Ascending aorta (tissue), 2 donors: ENCODE data around the gene COX6B2. TPM values are rescaled to one million over a fixed set of nuclear protein-coding genes. Genes with fewer than 3 reads are reported as not detected.

Experiments
- DNase-seq, 2 donors: peaks; one replicate each; pipeline ENCODE4 v3.0.0-alpha.2; 2019; ENCODE audit warnings: low spot score in 2 of 2
- H3K27ac ChIP-seq, 2 donors: fragments of 200-600 bp; sonication (generic); one replicate each; pipeline ENCODE4 v1.5.1; 2016 to 2017; ENCODE audit warnings: mild to moderate bottlenecking in 1 of 2
- H3K27me3 ChIP-seq: fragments of 200-600 bp; sonication (generic); one replicate; pipeline ENCODE4 v1.5.1; 2017
- H3K36me3 ChIP-seq, 2 donors: fragments of 200-600 bp; sonication (generic); one replicate each; pipeline ENCODE4 v1.5.1; 2016
- H3K4me1 ChIP-seq, 2 donors: fragments of 200-600 bp; sonication (generic); one replicate each; pipeline ENCODE4 v1.5.1; 2016 to 2017; ENCODE audit warnings: mild to moderate bottlenecking in 1 of 2
- H3K4me3 ChIP-seq, 2 donors: fragments of 200-600 bp; sonication (generic); one replicate each; pipeline ENCODE4 v1.5.1; 2016 to 2017; ENCODE audit warnings: mild to moderate bottlenecking in 1 of 2
- H3K9me3 ChIP-seq, 2 donors: fragments of 200-600 bp; sonication (generic); one replicate each; pipeline ENCODE4 v1.5.1; 2016
- CTCF ChIP-seq, 3 experiments: fragments of 200-600 bp in 2 of 3; fragments of 450-650 bp in 1 of 3; sonication (generic) in 2 of 3; IDR thresholded peaks; one replicate each; pipeline ENCODE4 v1.5.1; 2016 to 2019; ENCODE audit warnings: antibody characterized with exemption in 3 of 3, mild to moderate bottlenecking in 1 of 3, moderate library complexity in 1 of 3
- intact Hi-C: fragments of 100-400 bp; cut with DNase I; formaldehyde crosslinking; loops from one replicate; pipeline ENCODE4 v1.15.1; 2023
- total RNA-seq: library from RNA; depleted of rRNA; stranded (reverse); fragments of >200 nt; gene quantifications from one replicate; pipeline ENCODE4 v1.1.0, GENCODE V29; 2016

The COX6B2 gene
- total RNA-seq, 1 donor from 2014 or later = not detected

GRCh38 chr19:55350620-55351315 is 3.8 kb downstream of the COX6B2 start:
- Histone ChIP-seq H3K4me3 (no peak overlapping the region), H3K9me3 (no peaks in the 10 kb centered on the region), H3K4me1 (peaks cover 3 to 12% of the 10 kb centered on the region in 2 donors), H3K27ac (no peak overlapping the region), H3K27me3 (peaks cover 11% of the 10 kb centered on the region), H3K36me3 (peaks cover 0 to 13% of the 10 kb centered on the region in 2 donors)
- intact Hi-C loops = no loop called here
- DNase-seq = no peak
- TF ChIP-seq CTCF (IDR thresholded peaks at IDR 0.05) = no peak

GRCh38 chr19:55348317-55349034 is 6.0 kb downstream of the COX6B2 start:
- no peak overlapping the region for H3K27ac ChIP-seq

GRCh38 chr19:55347442-55348009 is 7.0 kb downstream of the COX6B2 start:
- no peak for DNase-seq
- intact Hi-C loops = no loop called here
- Histone ChIP-seq H3K4me1 (no peaks in the 10 kb centered on the region), H3K4me3 (no peak overlapping the region), H3K27me3 (no peaks in the 10 kb centered on the region), H3K9me3 (no peaks in the 10 kb centered on the region), H3K36me3 (peaks cover 7 to 19% of the 10 kb centered on the region in 2 donors), H3K27ac (no peak overlapping the region)
- TF ChIP-seq CTCF (IDR thresholded peaks at IDR 0.05) = no peak

More at GRCh38 chr19:55348317-55349034, 6.0 kb downstream of the COX6B2 start:
- Histone ChIP-seq H3K36me3 (peaks cover 3 to 16% of the 10 kb centered on the region in 2 donors), H3K4me1 (peaks cover 3 to 5% of the 10 kb centered on the region in 2 donors), H3K9me3 (no peaks in the 10 kb centered on the region), H3K4me3 (no peak overlapping the region), H3K27me3 (no peaks in the 10 kb centered on the region)
- DNase-seq = no peak
- intact Hi-C loops = no loop called here
- no peak for TF ChIP-seq CTCF (IDR thresholded peaks at IDR 0.05)

DNA sequence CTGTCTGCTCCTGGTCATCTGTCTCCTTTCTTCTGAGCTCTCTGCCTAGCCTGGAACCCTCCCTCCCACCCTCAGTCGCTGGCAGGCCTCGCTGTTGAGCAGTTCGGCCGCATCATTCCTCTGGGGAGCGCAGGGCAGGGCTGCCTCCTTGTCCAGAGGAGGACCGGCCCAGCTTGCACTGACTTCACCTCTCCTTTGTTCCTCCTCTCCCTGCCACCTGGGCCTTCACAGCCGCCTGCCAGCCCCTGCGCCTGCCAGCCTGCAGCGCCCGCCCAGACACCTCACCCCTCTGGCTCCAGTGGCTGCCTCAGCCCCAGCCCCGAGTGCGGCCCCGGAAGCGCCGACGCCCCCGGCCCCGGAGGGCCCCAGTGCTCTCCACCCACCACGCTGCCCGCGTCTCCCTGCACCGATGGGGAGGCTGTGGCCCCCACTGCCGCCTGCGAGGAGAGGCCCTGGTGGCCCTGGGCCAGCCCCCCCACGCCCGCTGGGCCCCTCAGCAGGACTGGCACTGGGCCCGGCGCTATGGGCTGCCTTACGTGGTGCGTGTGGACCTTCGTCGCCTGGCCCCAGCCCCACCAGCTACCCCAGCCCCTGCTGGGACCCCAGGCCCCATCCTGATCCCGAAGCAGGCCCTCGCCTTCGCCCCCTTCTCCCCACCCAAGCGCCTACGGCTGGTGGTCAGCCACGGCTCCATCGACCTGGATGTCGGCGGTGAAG is 7.6 kb downstream of the COX6B2 start:
- Histone ChIP-seq H3K36me3 (peaks cover 13 to 25% of the 10 kb centered on the region in 2 donors), H3K27ac (no peak overlapping the region), H3K9me3 (no peaks in the 10 kb centered on the region), H3K27me3 (no peaks in the 10 kb centered on the region), H3K4me3 (no peak overlapping the region), H3K4me1 (no peaks in the 10 kb centered on the region)
- TF ChIP-seq CTCF (IDR thresholded peaks at IDR 0.05) = no peak
- intact Hi-C loops = no loop called here
- DNase-seq = no peak

GRCh38 chr19:55345818-55346724 is 8.4 kb downstream of the COX6B2 start:
- no peak overlapping the region for H3K27ac ChIP-seq
- intact Hi-C loops = no loop called here
- no peaks in the 10 kb centered on the region for H3K27me3 ChIP-seq
- no peak overlapping the region for H3K4me3 ChIP-seq
- DNase-seq = no peak
- TF ChIP-seq CTCF (IDR thresholded peaks at IDR 0.05) = no peak
- peaks cover 0 to 6% of the 10 kb centered on the region in 2 donors for H3K4me1 ChIP-seq
- no peaks in the 10 kb centered on the region for H3K9me3 ChIP-seq
- peaks cover 13 to 25% of the 10 kb centered on the region in 2 donors for H3K36me3 ChIP-seq
